CD4-positive, alpha-beta T cell treated with Interleukin-12 subunit alpha and Interleukin-12 subunit beta, for 1 hour (primary cell): Measurements from ENCODE around the gene LRFN4.
"Not testable (repeated sequence)": the region's sequence is repeated elsewhere in the genome, so short reads cannot be mapped to it uniquely, and the experiment has no call there.

ENCODE experiments used
- DNase-seq: peaks from one replicate; pipeline ENCODE4 v3.0.0-alpha.2; 2020

The LRFN4 gene

GRCh38 chr11:66856496-66857233 lies at the start of gene LRFN4:
Gene LRFN4 (plus strand): TSS chr11:66857064. CDS start chr11:66857745, 681 bp downstream.
- peak; percentile 67 for DNase-seq

- no peak for DNase-seq
These were observed 47.3 kb upstream of the LRFN4 start for GRCh38 chr11:66809592-66809991.

- no peak for DNase-seq
These were observed 46.2 kb upstream of the LRFN4 start for GRCh38 chr11:66810576-66811185.

GRCh38 chr11:66814678-66815077 lies 42.2 kb upstream of the LRFN4 start:
- no peak for DNase-seq

GRCh38 chr11:66815646-66816045 lies 41.2 kb upstream of the LRFN4 start:
- no peak for DNase-seq

- DNase-seq, result no peak
These were observed 38.5 kb upstream of the LRFN4 start for GRCh38 chr11:66818231-66818955.

- DNase-seq, result no peak
These were observed 36.5 kb upstream of the LRFN4 start for GRCh38 chr11:66820381-66820780.

GRCh38 chr11:66820901-66821300 lies 36.0 kb upstream of the LRFN4 start:
- DNase-seq, result no peak

GRCh38 chr11:66823700-66824099 lies 33.2 kb upstream of the LRFN4 start:
- no peak for DNase-seq

- DNase-seq, result not testable (repeated sequence)
These were observed 32.3 kb upstream of the LRFN4 start for GRCh38 chr11:66824573-66824972.

- DNase-seq, result no peak
These were observed 22.4 kb upstream of the LRFN4 start for GRCh38 chr11:66834539-66834845.

GRCh38 chr11:66834943-66835342 lies 21.9 kb upstream of the LRFN4 start:
- no peak for DNase-seq

- no peak for DNase-seq
These were observed 21.0 kb upstream of the LRFN4 start for GRCh38 chr11:66835768-66836405.

- DNase-seq, result no peak
These were observed 16.4 kb upstream of the LRFN4 start for GRCh38 chr11:66840317-66841091.

GRCh38 chr11:66841861-66842260 lies 15.0 kb upstream of the LRFN4 start:
- no peak for DNase-seq

- no peak for DNase-seq
These were observed 14.4 kb upstream of the LRFN4 start for GRCh38 chr11:66842501-66842895.

- peak; percentile 93 for DNase-seq
These were observed 13.7 kb upstream of the LRFN4 start, which contains the start of gene RCE1 for GRCh38 chr11:66842896-66843775. Gene RCE1 (plus strand): TSS chr11:66843441. CDS start chr11:66843456, 15 bp downstream.

- no peak for DNase-seq
These were observed 12.9 kb upstream of the LRFN4 start for GRCh38 chr11:66843776-66844495.

- DNase-seq, result no peak
These were observed 12.2 kb upstream of the LRFN4 start for GRCh38 chr11:66844496-66845142.

GRCh38 chr11:66845143-66845875 lies 11.6 kb upstream of the LRFN4 start:
- no peak for DNase-seq
